ENCODE data around the gene WARS2. TPM values are rescaled to one million over a fixed set of nuclear protein-coding genes. Genes with fewer than 3 reads are reported as not detected.

The WARS2 gene
- total and polyA plus RNA-seq, 7 donors: 3.4 to 10.8 (median 7.8) TPM

DNA sequence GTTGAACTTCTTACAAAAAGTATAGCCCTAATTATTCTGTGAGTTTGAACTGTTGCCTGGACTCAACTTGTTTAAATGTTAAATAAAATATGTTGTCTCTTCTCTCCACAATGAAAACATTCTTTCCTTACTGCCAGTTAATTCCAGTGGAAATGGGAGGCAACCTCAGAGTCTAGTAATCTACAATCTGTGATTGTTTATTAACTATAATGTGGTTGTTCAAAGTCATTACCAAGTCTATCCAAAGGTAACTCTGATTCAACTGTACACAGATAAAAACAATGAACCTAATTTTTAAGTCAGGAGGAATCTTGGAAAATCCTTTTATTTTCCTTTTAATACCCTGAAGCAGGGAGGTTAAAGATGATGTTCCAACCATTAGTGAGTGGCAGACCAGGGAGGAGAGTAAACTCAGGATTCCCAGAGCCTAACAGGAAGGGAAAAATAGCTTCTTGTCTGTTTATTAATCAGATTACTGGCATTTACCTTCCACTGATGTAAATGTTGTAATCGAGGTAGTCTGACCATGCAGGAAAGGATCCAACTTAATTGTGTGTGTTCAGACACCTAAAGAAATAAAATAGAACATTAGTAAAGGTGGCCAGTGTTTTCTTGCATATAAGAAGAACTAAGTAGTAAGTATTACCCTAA lies 95.2 kb downstream of the WARS2 start:
- Histone ChIP-seq H3K36me3 (ENCODE audit: insufficient read depth in 1 of 2, low read depth in 1 of 2) (peaks cover 0 to 18% of the 10 kb centered on the region in 2 donors), H3K27ac (no peak overlapping the region), H3K9me3 (no peaks in the 10 kb centered on the region), H3K4me1 (no peaks in the 10 kb centered on the region), H3K4me3 (no peak overlapping the region), H3K27me3 (ENCODE audit: insufficient read depth in 3 of 3, low read length in 2 of 3) (no peaks in the 10 kb centered on the region)
- intact Hi-C loops (cut with DNase I): no loop called here
- DNase-seq: no peak
- ATAC-seq: no peak
- 66 to 75% (median 74%) methylated on average over 1 of the region's 1 CpG for WGBS, 3 donors
- TF ChIP-seq, protein P1, sequence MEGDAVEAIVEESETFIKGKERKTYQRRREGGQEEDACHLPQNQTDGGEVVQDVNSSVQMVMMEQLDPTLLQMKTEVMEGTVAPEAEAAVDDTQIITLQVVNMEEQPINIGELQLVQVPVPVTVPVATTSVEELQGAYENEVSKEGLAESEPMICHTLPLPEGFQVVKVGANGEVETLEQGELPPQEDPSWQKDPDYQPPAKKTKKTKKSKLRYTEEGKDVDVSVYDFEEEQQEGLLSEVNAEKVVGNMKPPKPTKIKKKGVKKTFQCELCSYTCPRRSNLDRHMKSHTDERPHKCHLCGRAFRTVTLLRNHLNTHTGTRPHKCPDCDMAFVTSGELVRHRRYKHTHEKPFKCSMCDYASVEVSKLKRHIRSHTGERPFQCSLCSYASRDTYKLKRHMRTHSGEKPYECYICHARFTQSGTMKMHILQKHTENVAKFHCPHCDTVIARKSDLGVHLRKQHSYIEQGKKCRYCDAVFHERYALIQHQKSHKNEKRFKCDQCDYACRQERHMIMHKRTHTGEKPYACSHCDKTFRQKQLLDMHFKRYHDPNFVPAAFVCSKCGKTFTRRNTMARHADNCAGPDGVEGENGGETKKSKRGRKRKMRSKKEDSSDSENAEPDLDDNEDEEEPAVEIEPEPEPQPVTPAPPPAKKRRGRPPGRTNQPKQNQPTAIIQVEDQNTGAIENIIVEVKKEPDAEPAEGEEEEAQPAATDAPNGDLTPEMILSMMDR (IDR thresholded peaks at IDR 0.05): no peak

- Histone ChIP-seq H3K4me1 (no peaks in the 10 kb centered on the region), H3K4me3 (no peak overlapping the region), H3K27ac (no peak overlapping the region), H3K36me3 (ENCODE audit: insufficient read depth in 1 of 2, low read depth in 1 of 2) (peaks cover 0 to 18% of the 10 kb centered on the region in 2 donors), H3K9me3 (no peaks in the 10 kb centered on the region), H3K27me3 (ENCODE audit: insufficient read depth in 3 of 3, low read length in 2 of 3) (no peaks in the 10 kb centered on the region)
- TF ChIP-seq, protein P1 (IDR thresholded peaks at IDR 0.05): no peak
- intact Hi-C loops (cut with DNase I): no loop called here
- peak; percentile 45 to 56 for DNase-seq
- peak in 2 of 4 donors; percentile 49 to 70 for ATAC-seq
- 52 to 67% (median 53%) methylated on average over 2 of the region's 2 CpGs for WGBS, 3 donors
Observed at GRCh38 chr1:119040906-119041305, 99.5 kb downstream of the WARS2 start.

DNA sequence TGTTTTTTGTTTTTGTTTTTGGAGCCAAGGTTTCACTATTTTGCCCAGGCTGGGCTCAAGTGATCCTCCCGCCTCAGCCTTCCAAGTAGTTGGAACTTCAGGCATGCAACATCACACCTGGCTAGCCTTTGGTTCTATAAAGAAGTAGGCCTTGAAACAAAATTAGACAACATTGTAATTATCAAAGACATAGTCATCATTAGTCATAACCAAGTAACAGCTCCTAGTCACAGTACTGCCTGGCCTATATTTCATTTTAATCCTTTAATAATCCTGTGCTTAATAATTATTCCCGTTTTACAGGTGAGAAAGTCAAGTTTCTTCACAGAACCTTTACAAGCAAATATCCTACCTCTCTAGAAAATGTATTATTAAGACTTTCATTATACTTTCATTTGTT lies 100.0 kb downstream of the WARS2 start:
- no peaks in the 10 kb centered on the region for H3K27me3 ChIP-seq (ENCODE audit: insufficient read depth in 3 of 3, low read length in 2 of 3)
- H3K4me1 ChIP-seq: no peaks in the 10 kb centered on the region
- no peak overlapping the region for H3K27ac ChIP-seq
- ATAC-seq (no peak), DNase-seq (no peak)
- H3K36me3 ChIP-seq (ENCODE audit: insufficient read depth in 1 of 2, low read depth in 1 of 2): peaks cover 0 to 18% of the 10 kb centered on the region in 2 donors
- WGBS, 3 donors: 79 to 89% (median 85%) methylated on average over 2 of the region's 2 CpGs
- no peak overlapping the region for H3K4me3 ChIP-seq
- TF ChIP-seq, protein P1 (IDR thresholded peaks at IDR 0.05): no peak
- intact Hi-C loops (cut with DNase I): no loop called here
- H3K9me3 ChIP-seq: no peaks in the 10 kb centered on the region

- H3K27me3 ChIP-seq (ENCODE audit: insufficient read depth in 3 of 3, low read length in 2 of 3): no peaks in the 10 kb centered on the region
- ATAC-seq: no peak
- no peaks in the 10 kb centered on the region for H3K4me1 ChIP-seq
- H3K27ac ChIP-seq: no peak overlapping the region
- DNase-seq: no peak
- H3K9me3 ChIP-seq: no peaks in the 10 kb centered on the region
- intact Hi-C loops (cut with DNase I): no loop called here
- no peak overlapping the region for H3K4me3 ChIP-seq
- TF ChIP-seq, protein P1 (IDR thresholded peaks at IDR 0.05): no peak
- peaks cover 0 to 15% of the 10 kb centered on the region in 2 donors for H3K36me3 ChIP-seq (ENCODE audit: insufficient read depth in 1 of 2, low read depth in 1 of 2)
- 97 to 100% (median 100%) methylated on average over 2 of the region's 2 CpGs for WGBS, 3 donors
Observed at GRCh38 chr1:119038363-119038762, 102.1 kb downstream of the WARS2 start.

DNA sequence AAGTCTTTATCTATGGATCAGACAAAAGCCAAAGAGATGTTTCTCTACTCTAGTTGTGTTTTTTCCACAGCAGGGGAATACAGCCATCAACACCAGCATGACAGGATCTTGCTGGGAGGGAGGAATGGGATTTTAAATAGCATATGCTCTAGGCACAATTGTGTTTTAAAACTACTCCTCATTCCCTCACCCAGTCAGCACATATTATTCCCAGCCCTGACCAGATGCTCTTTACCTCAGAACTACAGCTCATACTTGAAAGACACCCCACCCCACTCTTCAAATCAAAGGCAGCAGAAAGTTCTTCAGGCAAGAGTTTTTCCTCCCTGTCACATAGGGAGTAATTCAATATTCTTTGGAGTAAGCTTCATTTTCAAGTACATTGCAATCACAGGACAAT lies 106.1 kb downstream of the WARS2 start:
- H3K4me1 ChIP-seq: no peaks in the 10 kb centered on the region
- no peaks in the 10 kb centered on the region for H3K9me3 ChIP-seq
- intact Hi-C loops (cut with DNase I): no loop called here
- peaks cover 0 to 21% of the 10 kb centered on the region in 2 donors for H3K36me3 ChIP-seq (ENCODE audit: insufficient read depth in 1 of 2, low read depth in 1 of 2)
- no peak overlapping the region for H3K4me3 ChIP-seq
- no peaks in the 10 kb centered on the region for H3K27me3 ChIP-seq (ENCODE audit: insufficient read depth in 3 of 3, low read length in 2 of 3)
- TF ChIP-seq, protein P1 (IDR thresholded peaks at IDR 0.05): no peak
- no peak overlapping the region for H3K27ac ChIP-seq
- no peak for DNase-seq
- ATAC-seq: no peak
